Testis (tissue), 2 donors: ENCODE measurements around the gene LYG2.

Experiments used
- POLR2A ChIP-seq: fragments of 450-650 bp; IDR thresholded peaks from one replicate; pipeline ENCODE4 v1.6.1; 2017; ENCODE audit warnings: antibody characterized with exemption, mild to moderate bottlenecking, moderate library complexity
- TF ChIP-seq, protein P1 (sequence below), 3 experiments: fragments of 450-650 bp in 2 of 3; fragments of 200-600 bp in 1 of 3; sonication (generic) in 1 of 3; IDR thresholded peaks; one replicate each; pipeline ENCODE4 v1.5.1; 2016 to 2019; ENCODE audit warnings: antibody characterized with exemption in 3 of 3, mild to moderate bottlenecking in 2 of 3, moderate library complexity in 1 of 3

DNA sequence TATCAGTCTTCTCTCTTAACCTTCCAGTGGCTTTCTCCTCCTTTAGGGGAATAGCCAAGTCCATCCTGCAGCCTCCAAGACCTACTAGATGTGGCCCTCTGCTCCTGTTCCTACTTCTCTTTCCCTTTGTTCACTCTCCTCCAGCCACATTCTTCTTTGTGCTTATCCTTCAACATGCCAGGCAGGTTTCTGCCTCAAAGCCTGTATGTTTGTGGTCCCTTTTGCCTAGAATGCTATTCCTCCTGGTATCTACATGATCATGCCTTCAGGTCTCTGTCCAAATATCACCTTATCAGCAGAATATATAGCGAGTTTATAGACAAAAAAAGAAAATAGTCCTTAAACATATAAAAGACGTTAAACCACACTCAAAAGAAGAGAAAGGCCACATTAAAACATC, 5.5 kb downstream of the LYG2 start:
- TF ChIP-seq POLR2A, result no peak
- TF ChIP-seq, protein P1, sequence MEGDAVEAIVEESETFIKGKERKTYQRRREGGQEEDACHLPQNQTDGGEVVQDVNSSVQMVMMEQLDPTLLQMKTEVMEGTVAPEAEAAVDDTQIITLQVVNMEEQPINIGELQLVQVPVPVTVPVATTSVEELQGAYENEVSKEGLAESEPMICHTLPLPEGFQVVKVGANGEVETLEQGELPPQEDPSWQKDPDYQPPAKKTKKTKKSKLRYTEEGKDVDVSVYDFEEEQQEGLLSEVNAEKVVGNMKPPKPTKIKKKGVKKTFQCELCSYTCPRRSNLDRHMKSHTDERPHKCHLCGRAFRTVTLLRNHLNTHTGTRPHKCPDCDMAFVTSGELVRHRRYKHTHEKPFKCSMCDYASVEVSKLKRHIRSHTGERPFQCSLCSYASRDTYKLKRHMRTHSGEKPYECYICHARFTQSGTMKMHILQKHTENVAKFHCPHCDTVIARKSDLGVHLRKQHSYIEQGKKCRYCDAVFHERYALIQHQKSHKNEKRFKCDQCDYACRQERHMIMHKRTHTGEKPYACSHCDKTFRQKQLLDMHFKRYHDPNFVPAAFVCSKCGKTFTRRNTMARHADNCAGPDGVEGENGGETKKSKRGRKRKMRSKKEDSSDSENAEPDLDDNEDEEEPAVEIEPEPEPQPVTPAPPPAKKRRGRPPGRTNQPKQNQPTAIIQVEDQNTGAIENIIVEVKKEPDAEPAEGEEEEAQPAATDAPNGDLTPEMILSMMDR (IDR thresholded peaks at IDR 0.05), result no peak
